ENCODE data around the gene WWOX. TPM values are rescaled to one million over a fixed set of nuclear protein-coding genes. Genes with fewer than 3 reads are reported as not detected.

The WWOX gene
- total and polyA plus RNA-seq, 2 experiments from 2014 or later: 17.0 to 39.8 TPM

DNA sequence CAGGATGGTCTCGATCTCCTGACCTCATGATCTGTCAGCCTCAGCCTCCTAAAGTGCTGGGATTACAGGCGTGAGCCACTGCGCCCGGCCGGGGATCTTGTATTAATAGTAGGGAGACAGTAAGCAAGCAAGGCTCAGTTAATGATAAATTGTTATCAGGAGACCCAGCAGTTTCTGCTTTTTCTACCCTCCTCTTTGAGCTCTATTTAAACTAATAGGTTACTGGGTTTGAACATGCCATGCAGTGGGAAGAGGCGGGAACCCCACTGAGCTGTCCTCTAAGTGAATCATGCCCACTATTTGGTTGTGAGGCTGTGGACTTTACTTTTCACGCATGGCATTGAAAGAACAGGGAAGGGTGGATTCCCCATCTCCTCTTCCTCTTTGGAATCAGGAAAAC, 223.9 kb downstream of the WWOX start:
- H3K4me1 ChIP-seq (ENCODE audit: insufficient read depth): peaks cover 14% of the 10 kb centered on the region
- H3K9me3 ChIP-seq (ENCODE audit: low read depth): no peaks in the 10 kb centered on the region

DNA sequence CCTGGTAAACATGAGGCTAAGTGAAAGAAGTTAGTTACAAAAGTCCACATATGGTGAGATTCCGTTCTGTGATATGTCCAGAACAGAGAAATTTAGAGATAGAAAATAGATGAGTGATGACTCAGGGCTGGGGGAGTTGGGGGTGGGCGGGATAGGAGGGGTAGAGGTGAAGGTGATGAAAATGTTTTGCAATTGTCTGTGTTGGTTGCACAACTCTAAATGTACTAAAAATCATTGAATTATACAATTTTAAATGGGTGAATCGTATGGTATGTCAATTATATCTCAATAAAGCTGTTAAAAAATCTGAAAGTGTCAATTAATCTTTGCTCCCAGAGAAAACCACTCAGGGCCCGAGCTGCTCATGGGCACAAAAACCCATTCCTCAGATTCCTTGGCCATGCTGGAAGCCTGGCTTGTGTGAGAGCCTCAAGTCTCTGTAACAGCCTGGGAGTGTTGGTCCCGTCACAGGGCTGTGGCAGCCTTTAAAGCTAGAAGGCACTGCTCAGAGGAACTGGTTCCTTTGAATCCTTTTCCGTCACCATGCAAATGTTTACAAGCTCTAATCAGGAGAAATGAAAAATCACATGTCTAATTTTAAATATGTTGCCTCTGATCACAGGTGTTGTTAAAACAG, 225.3 kb downstream of the WWOX start:
- no peak for DNase-seq (ENCODE audit: low spot score)
- Histone ChIP-seq H2AFZ (no peak overlapping the region), H3K4me2 (no peak overlapping the region), H3K27ac (no peak overlapping the region), H3K27me3 (no peaks in the 10 kb centered on the region), H3K9me3 (ENCODE audit: low read depth) (no peaks in the 10 kb centered on the region), H3K9me2 (replicated peaks; ENCODE audit: insufficient read depth) (no peaks in the 10 kb centered on the region), H3K4me3 (no peak overlapping the region), H3K4me1 (ENCODE audit: insufficient read depth) (peaks cover 14% of the 10 kb centered on the region), H4K20me1 (ENCODE audit: insufficient read depth, poor library complexity, severe bottlenecking) (no peaks in the 10 kb centered on the region), H3K36me3 (replicated peaks; ENCODE audit: insufficient read depth, low read depth) (no peaks in the 10 kb centered on the region), H3K79me2 (no peaks in the 10 kb centered on the region)
- TF ChIP-seq EZH2phosphoT487 (IDR thresholded peaks at IDR 0.05; ENCODE audit: low read depth, severe bottlenecking, unreplicated experiment): no peak
- no peak for TF ChIP-seq EZH2 (IDR thresholded peaks at IDR 0.05; ENCODE audit: borderline replicate concordance)
- TF ChIP-seq CTCF (IDR thresholded peaks at IDR 0.05; ENCODE audit: poor library complexity): no peak
- WGBS (ENCODE audit: low lambda C conversion rate, missing lambda C conversion rate): 78% methylated on average over 6 of the region's 6 CpGs

More for the DNA sequence above, 223.9 kb downstream of the WWOX start:
- H3K4me2 ChIP-seq: no peak overlapping the region
- H3K4me3 ChIP-seq: no peak overlapping the region
- 66% methylated on average over 7 of the region's 7 CpGs for WGBS (ENCODE audit: low lambda C conversion rate, missing lambda C conversion rate)
- no peaks in the 10 kb centered on the region for H3K9me2 ChIP-seq (replicated peaks; ENCODE audit: insufficient read depth)
- no peaks in the 10 kb centered on the region for H3K79me2 ChIP-seq
- H3K27me3 ChIP-seq: no peaks in the 10 kb centered on the region
- no peaks in the 10 kb centered on the region for H4K20me1 ChIP-seq (ENCODE audit: insufficient read depth, poor library complexity, severe bottlenecking)
- no peak for TF ChIP-seq CTCF (IDR thresholded peaks at IDR 0.05; ENCODE audit: poor library complexity)
- no peaks in the 10 kb centered on the region for H3K36me3 ChIP-seq (replicated peaks; ENCODE audit: insufficient read depth, low read depth)
- no peak overlapping the region for H2AFZ ChIP-seq
- no peak for DNase-seq (ENCODE audit: low spot score)
- H3K27ac ChIP-seq: no peak overlapping the region

GRCh38 chr16:78325468-78326352, 226.3 kb downstream of the WWOX start:
- no peaks in the 10 kb centered on the region for H3K79me2 ChIP-seq
- DNase-seq (ENCODE audit: low spot score): no peak
- TF ChIP-seq CTCF (IDR thresholded peaks at IDR 0.05; ENCODE audit: poor library complexity) (no peak), EZH2 (IDR thresholded peaks at IDR 0.05; ENCODE audit: borderline replicate concordance) (no peak), EZH2phosphoT487 (IDR thresholded peaks at IDR 0.05; ENCODE audit: low read depth, severe bottlenecking, unreplicated experiment) (no peak)
- no peaks in the 10 kb centered on the region for H4K20me1 ChIP-seq (ENCODE audit: insufficient read depth, poor library complexity, severe bottlenecking)
- no peaks in the 10 kb centered on the region for H3K27me3 ChIP-seq
- H3K27ac ChIP-seq: no peak overlapping the region
- no peak overlapping the region for H3K4me3 ChIP-seq
- H2AFZ ChIP-seq: no peak overlapping the region
- no peaks in the 10 kb centered on the region for H3K9me2 ChIP-seq (replicated peaks; ENCODE audit: insufficient read depth)
- peaks cover 14% of the 10 kb centered on the region for H3K4me1 ChIP-seq (ENCODE audit: insufficient read depth)
- H3K9me3 ChIP-seq (ENCODE audit: low read depth): no peaks in the 10 kb centered on the region
- H3K36me3 ChIP-seq (replicated peaks; ENCODE audit: insufficient read depth, low read depth): no peaks in the 10 kb centered on the region
- WGBS (ENCODE audit: low lambda C conversion rate, missing lambda C conversion rate): 43% methylated on average over 6 of the region's 6 CpGs
- H3K4me2 ChIP-seq: no peak overlapping the region

Data from hepatocyte (in vitro differentiated cells).